Endometrial microvascular endothelial cells (primary cell): ENCODE measurements around the gene KCNMB1. TPM values are rescaled to one million over a fixed set of nuclear protein-coding genes. Genes with fewer than 3 reads are reported as not detected.

ENCODE experiments used
- in situ Hi-C: cut with HindIII; loops from 2 replicates; pipeline ENCODE4 v1.10.0; 2017; ENCODE audit warnings: low sequenced_read_pairs, low pct_unique_long_range_greater_than_20kb; ENCODE audit errors: inconsistent ontology term
- total RNA-seq: library from RNA; depleted of rRNA; stranded (reverse); fragments of >200 nt; gene quantifications from one replicate; pipeline ENCODE4 v1.2.3, GENCODE V29; 2015; ENCODE audit errors: inconsistent ontology term

The KCNMB1 gene
- total RNA-seq, 1 donor from 2014 or later: 0.09 TPM

DNA sequence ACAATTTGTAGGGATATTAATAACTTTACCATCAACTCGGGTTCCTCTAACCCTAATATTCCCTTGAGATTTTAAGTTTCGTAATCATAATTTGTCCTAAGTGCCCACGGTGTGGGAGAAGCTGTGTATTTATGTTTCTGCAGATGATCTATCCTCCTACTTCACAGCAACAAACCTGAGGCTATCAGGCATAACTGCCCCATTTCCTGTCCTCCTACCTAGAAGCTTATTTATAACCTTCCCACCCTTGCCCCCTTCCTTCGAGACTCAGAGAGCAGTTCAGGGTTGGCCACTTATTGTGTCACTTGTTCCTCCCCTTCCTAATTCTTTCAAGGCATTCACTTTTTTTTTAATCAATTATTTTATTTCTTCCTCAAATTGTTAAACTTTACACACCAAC, 62.0 kb downstream of the KCNMB1 start:
- in situ Hi-C loops: no loop called here

Other genes starting within 250 kb of the KCNMB1 start
- not detected for gene C5orf58, start 156.4 kb downstream of the KCNMB1 start, total RNA-seq
- gene LCP2, start 91.6 kb downstream of the KCNMB1 start, total RNA-seq: 45.5 TPM
- gene KCNIP1, start 114.7 kb upstream of the KCNMB1 start, total RNA-seq: not detected